Measurements from ENCODE around the gene TMEM89.

The TMEM89 gene

DNA sequence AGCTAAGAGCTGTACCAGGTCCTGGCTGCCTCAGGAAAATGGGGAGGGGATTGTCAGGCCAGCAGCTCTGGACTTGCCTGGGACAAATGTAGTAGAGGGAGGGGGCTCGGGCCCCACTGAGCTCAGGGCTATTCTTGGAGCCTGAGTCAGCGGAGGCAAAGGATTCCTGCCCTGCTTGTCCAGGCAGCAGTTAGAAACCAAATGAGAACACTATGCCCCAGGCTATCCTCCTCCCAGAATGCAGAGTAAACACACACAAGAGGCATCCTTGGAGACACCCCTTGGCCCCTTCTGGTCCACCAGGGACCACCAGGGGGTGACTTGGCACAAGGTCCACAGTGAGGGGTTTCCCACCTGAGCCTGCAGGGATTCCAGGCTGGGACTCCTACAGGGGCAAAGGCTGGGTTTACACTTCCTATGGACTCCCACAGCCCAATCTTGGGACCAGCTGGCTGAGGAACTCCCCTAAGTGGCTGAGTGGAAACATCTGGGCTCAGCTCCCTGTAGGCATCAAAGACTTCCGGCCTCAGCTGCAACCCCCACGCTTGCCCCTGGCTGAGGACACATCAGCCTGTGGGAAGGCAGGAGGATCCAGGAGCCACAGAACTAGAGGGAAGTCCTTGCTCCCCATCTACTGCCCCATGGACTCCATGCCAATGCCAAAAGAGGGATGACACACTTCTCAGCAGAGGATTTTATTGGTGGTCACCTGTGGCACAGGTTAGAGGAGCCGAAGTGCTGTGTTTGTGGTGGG is 23.1 kb downstream of the TMEM89 start:
- H3K27me3 ChIP-seq (replicated peaks; ENCODE audit: control insufficient read depth, insufficient read depth, low read length, poor library complexity, severe bottlenecking) = peaks cover 5% of the 10 kb centered on the region
- H3K4me3 ChIP-seq (ENCODE audit: insufficient read depth, low read depth, low read length, poor library complexity, severe bottlenecking) = no peak overlapping the region
- no peak overlapping the region for H3K27ac ChIP-seq (ENCODE audit: insufficient read depth, low read length, poor library complexity, severe bottlenecking)
- H3K9me3 ChIP-seq (ENCODE audit: control insufficient read depth, low read length) = no peaks in the 10 kb centered on the region
- H3K36me3 ChIP-seq (ENCODE audit: control insufficient read depth, insufficient read depth, low read length) = peaks cover 55% of the 10 kb centered on the region
- peaks cover 5% of the 10 kb centered on the region for H3K4me1 ChIP-seq (ENCODE audit: control insufficient read depth, insufficient read depth, low read length, poor library complexity, severe bottlenecking)
- DNase-seq = no peak

DNA sequence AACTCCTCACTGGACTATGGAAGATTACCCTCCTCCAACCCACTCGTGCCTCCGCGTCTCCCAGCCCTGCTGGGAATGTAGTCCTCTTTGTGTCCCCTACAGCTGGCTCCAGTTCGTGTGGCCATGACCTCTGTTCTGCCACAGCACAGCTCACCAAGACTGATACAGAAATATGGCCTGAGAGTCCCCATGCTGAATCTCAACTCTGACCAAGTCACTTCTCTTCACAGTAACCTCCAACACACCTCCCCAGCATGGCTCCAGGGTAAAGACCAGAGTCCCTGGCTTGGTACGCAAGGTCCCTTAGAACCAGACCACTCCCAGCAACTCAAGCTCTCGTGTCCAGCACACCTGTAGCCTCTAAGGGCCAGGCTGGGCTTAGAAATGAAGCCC is 24.2 kb downstream of the TMEM89 start:
- H3K4me1 ChIP-seq (ENCODE audit: control insufficient read depth, insufficient read depth, low read length, poor library complexity, severe bottlenecking) = peaks cover 5% of the 10 kb centered on the region

DNA sequence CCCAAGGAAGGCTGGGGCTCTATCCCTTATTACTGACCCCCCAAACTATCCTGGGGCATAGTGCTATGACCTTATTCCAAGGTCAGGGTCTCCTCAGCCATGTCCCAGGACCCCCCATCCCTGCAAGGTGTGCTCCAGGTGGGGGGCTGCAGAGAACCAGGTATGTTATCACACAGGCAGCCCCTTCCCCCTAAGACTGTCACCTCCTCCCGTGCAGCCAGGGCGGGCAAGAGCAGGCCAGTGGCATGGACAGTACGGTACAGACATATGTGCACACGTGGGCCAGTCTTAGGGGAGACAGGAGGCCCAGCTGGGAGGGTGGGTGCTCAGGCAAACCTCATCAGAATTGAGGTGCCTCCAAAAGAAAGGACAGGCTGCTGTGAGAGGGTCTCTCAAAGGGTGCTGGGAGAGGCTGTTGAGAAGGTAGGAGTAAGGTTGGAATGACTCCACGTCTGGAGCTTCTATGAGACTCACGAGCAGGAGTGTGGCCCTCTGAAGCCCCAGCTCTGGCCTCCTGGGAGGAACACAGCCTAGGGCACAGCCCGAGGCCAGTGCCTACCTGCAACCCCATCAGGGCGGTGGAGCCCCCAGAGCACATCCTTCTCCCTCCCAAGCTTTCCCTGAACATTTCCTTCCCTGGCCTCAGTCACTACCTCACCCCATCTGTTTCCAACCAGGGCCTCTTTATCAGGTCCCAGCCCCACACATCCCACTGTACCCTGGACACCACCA is 24.7 kb downstream of the TMEM89 start:
- Histone ChIP-seq H3K4me3 (ENCODE audit: insufficient read depth, low read depth, low read length, poor library complexity, severe bottlenecking) (no peak overlapping the region), H3K9me3 (ENCODE audit: control insufficient read depth, low read length) (no peaks in the 10 kb centered on the region), H3K36me3 (ENCODE audit: control insufficient read depth, insufficient read depth, low read length) (peaks cover 41% of the 10 kb centered on the region), H3K27ac (ENCODE audit: insufficient read depth, low read length, poor library complexity, severe bottlenecking) (no peak overlapping the region), H3K4me1 (ENCODE audit: control insufficient read depth, insufficient read depth, low read length, poor library complexity, severe bottlenecking) (peaks cover 5% of the 10 kb centered on the region), H3K27me3 (replicated peaks; ENCODE audit: control insufficient read depth, insufficient read depth, low read length, poor library complexity, severe bottlenecking) (peaks cover 11% of the 10 kb centered on the region)
- no peak for DNase-seq

More for the DNA sequence above, 24.2 kb downstream of the TMEM89 start:
- Histone ChIP-seq H3K4me3 (ENCODE audit: insufficient read depth, low read depth, low read length, poor library complexity, severe bottlenecking) (no peak overlapping the region), H3K27ac (ENCODE audit: insufficient read depth, low read length, poor library complexity, severe bottlenecking) (no peak overlapping the region), H3K36me3 (ENCODE audit: control insufficient read depth, insufficient read depth, low read length) (peaks cover 44% of the 10 kb centered on the region), H3K9me3 (ENCODE audit: control insufficient read depth, low read length) (no peaks in the 10 kb centered on the region), H3K27me3 (replicated peaks; ENCODE audit: control insufficient read depth, insufficient read depth, low read length, poor library complexity, severe bottlenecking) (peaks cover 11% of the 10 kb centered on the region)
- DNase-seq = no peak

DNA sequence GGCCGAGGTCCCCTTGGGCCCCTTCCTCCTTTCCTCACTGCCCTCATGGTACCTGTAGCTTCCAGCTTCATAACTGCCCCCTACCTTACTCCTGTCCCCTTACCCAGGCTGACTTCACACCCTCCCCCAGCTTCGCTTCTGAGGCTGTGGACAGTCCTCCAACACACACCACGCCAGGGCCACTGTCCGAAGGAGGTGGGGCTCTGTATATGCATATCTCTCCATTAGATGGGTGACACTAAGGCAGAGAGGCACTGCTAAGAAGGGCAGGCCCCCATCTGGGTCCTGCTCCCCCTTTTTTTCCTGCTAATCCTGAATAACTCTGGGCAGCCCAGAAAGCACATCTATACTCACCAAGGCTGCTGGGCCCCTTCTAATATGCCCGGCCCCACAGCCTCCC is 25.4 kb downstream of the TMEM89 start:
- Histone ChIP-seq H3K4me1 (ENCODE audit: control insufficient read depth, insufficient read depth, low read length, poor library complexity, severe bottlenecking) (peaks cover 5% of the 10 kb centered on the region), H3K9me3 (ENCODE audit: control insufficient read depth, low read length) (no peaks in the 10 kb centered on the region), H3K27me3 (replicated peaks; ENCODE audit: control insufficient read depth, insufficient read depth, low read length, poor library complexity, severe bottlenecking) (peaks cover 11% of the 10 kb centered on the region), H3K36me3 (ENCODE audit: control insufficient read depth, insufficient read depth, low read length) (peaks cover 34% of the 10 kb centered on the region), H3K27ac (ENCODE audit: insufficient read depth, low read length, poor library complexity, severe bottlenecking) (no peak overlapping the region), H3K4me3 (ENCODE audit: insufficient read depth, low read depth, low read length, poor library complexity, severe bottlenecking) (no peak overlapping the region)
- no peak for DNase-seq

DNA sequence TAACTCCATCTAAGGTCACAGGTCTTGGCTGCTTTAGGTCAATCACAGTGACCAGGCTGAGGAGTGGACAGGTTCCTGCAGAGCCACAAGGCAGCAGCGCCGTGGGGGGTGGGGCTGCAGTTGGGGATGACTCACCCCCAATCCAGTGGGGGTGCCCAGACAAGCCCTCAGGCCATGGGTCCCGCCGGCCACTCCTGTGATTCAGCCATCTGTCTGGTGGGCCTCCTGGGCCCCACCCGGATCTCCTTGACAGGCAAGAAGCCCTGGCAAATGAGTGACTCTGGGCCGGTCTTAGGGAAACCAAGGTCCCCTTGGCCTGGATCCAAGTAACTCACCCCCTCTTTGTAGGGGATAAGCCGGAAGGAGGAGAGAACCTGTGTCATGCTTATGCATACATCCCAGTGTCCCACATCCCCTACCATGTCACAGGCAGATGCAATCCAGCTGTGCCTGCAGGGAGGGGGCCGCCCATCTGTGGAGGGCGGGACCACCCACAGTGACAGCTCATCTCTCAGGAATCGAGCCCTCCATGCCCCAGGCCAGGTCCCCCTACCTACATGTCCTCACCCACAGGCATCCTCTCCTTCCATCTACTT is 25.9 kb downstream of the TMEM89 start:
- H3K4me1 ChIP-seq (ENCODE audit: control insufficient read depth, insufficient read depth, low read length, poor library complexity, severe bottlenecking) = peaks cover 5% of the 10 kb centered on the region
- peaks cover 11% of the 10 kb centered on the region for H3K27me3 ChIP-seq (replicated peaks; ENCODE audit: control insufficient read depth, insufficient read depth, low read length, poor library complexity, severe bottlenecking)
- no peak overlapping the region for H3K4me3 ChIP-seq (ENCODE audit: insufficient read depth, low read depth, low read length, poor library complexity, severe bottlenecking)
- DNase-seq = no peak
- no peak overlapping the region for H3K27ac ChIP-seq (ENCODE audit: insufficient read depth, low read length, poor library complexity, severe bottlenecking)
- H3K36me3 ChIP-seq (ENCODE audit: control insufficient read depth, insufficient read depth, low read length) = peaks cover 29% of the 10 kb centered on the region
- no peaks in the 10 kb centered on the region for H3K9me3 ChIP-seq (ENCODE audit: control insufficient read depth, low read length)

DNA sequence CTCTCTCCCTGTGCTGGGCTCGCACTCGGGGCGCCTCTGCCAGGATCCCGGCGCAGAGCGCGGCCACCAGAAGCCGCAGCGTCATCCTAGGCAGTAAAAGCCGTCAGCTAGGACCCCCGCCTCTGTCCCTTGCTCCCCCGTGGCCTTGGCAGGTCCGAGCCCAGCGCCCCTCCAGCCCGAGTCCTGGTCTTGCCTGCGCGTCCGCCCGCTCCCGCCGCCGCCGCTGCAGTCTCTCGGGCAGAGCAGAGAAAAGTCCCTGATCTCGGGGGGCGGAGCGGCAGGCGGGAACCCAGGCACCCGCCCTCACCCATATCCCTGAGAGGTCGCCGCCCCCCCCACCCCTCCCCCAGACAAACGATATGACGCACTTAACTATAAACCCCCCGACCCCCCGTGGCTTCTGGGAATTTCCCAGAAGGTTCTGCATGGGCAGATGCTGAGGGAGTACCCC is 26.5 kb downstream of the TMEM89 start, which contains the start of gene COL7A1:
Gene COL7A1 (minus strand): TSS at position 255 of the 451 bp plus-strand sequence. CDS start 170 bp downstream, at position 85.
- H3K9me3 ChIP-seq (ENCODE audit: control insufficient read depth, low read length) = no peaks in the 10 kb centered on the region
- H3K27ac ChIP-seq (ENCODE audit: insufficient read depth, low read length, poor library complexity, severe bottlenecking) = no peak within 1 kb of the TSS
- H3K36me3 ChIP-seq (ENCODE audit: control insufficient read depth, insufficient read depth, low read length) = peaks cover 23% of the 10 kb centered on the region
- no peak for DNase-seq
- H3K27me3 ChIP-seq (replicated peaks; ENCODE audit: control insufficient read depth, insufficient read depth, low read length, poor library complexity, severe bottlenecking) = peaks cover 11% of the 10 kb centered on the region
- H3K4me1 ChIP-seq (ENCODE audit: control insufficient read depth, insufficient read depth, low read length, poor library complexity, severe bottlenecking) = peaks cover 5% of the 10 kb centered on the region
- no peak within 1 kb of the TSS for H3K4me3 ChIP-seq (ENCODE audit: insufficient read depth, low read depth, low read length, poor library complexity, severe bottlenecking)

DNA sequence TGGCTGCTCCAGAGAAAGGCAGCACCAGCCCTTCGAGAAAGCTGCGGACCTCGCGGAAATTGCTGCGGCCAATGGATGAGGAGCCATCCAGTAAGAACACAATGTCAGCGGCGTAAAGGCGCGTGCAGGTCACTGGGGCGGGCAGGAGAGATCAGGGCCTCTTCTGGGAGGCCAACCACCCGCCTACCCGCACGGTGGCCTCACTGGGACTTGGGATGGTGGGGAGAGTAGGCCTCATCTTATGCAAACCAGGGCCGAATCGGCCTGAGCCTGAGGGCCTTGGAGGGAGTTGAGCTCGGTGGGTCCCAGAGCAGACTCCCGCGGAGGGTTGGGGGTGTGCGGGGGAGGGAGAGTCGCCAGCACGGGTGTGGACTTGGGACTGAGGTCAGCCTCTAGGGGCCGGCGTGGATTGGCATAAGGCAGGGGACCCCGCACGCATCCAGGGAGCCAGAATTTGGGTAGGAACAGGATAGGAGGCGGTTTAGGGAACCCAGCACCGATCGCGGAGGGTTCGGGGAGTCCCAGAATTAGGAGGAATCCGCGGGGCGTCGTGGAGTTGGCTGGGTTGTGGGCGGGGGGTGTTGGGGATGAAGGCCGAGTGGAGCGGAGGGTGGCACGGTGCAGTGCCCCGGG is 27.0 kb downstream of the TMEM89 start:
- Histone ChIP-seq H3K36me3 (ENCODE audit: control insufficient read depth, insufficient read depth, low read length) (peaks cover 18% of the 10 kb centered on the region), H3K27ac (ENCODE audit: insufficient read depth, low read length, poor library complexity, severe bottlenecking) (no peak overlapping the region), H3K4me1 (ENCODE audit: control insufficient read depth, insufficient read depth, low read length, poor library complexity, severe bottlenecking) (peaks cover 5% of the 10 kb centered on the region), H3K4me3 (ENCODE audit: insufficient read depth, low read depth, low read length, poor library complexity, severe bottlenecking) (no peak overlapping the region), H3K9me3 (ENCODE audit: control insufficient read depth, low read length) (no peaks in the 10 kb centered on the region), H3K27me3 (replicated peaks; ENCODE audit: control insufficient read depth, insufficient read depth, low read length, poor library complexity, severe bottlenecking) (peaks cover 11% of the 10 kb centered on the region)
- DNase-seq = no peak

DNA sequence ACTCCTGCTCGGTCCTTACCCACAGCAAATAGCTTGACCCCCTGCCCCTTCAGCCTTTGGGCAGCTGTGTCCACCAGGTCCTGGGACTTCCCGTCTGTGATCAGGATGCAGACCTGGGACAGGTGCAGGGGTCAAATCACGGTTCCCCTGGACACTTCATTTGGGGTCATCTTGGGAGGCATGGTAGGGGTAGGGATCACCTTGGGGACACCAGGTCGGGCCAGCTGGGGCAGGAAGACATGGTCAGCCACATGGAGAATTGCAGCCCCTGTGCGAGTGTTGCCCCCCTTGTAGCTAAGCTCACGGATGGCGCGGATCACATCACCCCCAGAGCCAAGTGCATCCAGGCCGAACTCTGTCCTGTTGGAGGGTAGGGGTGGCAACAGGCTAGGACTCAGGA is 28.2 kb downstream of the TMEM89 start:
- Histone ChIP-seq H3K27me3 (replicated peaks; ENCODE audit: control insufficient read depth, insufficient read depth, low read length, poor library complexity, severe bottlenecking) (peaks cover 11% of the 10 kb centered on the region), H3K4me3 (ENCODE audit: insufficient read depth, low read depth, low read length, poor library complexity, severe bottlenecking) (no peak overlapping the region), H3K9me3 (ENCODE audit: control insufficient read depth, low read length) (no peaks in the 10 kb centered on the region), H3K27ac (ENCODE audit: insufficient read depth, low read length, poor library complexity, severe bottlenecking) (no peak overlapping the region), H3K4me1 (ENCODE audit: control insufficient read depth, insufficient read depth, low read length, poor library complexity, severe bottlenecking) (peaks cover 5% of the 10 kb centered on the region), H3K36me3 (ENCODE audit: control insufficient read depth, insufficient read depth, low read length) (peaks cover 6% of the 10 kb centered on the region)
- DNase-seq = no peak

DNA sequence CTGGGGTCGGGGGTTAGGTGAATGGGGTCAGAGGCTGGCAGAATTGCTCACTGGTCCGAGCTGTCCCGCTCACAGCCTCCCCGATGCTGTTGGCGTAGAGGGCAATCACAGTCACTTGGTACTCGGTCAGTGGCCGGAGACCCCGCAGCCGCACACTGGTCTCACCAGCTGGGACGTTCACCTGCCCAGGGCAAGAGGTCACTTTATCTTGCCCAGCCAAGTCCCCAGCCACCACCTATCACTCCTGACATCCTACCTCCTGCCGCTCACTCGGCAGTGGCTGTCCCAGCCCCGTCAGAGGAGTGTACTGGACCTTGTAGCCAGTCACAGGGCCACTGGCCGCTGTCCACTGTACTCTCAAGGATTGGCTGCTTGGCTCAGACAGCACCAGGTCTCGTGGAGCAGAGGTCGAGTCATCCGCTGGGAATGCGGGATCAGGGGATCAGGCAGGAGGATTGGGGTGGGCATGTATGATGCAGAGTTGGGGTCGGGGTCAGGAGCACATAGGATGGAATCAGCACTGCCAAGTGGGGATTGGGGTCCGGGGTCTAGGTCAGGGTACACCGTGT is 29.0 kb downstream of the TMEM89 start:
- DNase-seq = no peak
- no peaks in the 10 kb centered on the region for H3K36me3 ChIP-seq (ENCODE audit: control insufficient read depth, insufficient read depth, low read length)
- H3K4me3 ChIP-seq (ENCODE audit: insufficient read depth, low read depth, low read length, poor library complexity, severe bottlenecking) = no peak overlapping the region
- peaks cover 5% of the 10 kb centered on the region for H3K4me1 ChIP-seq (ENCODE audit: control insufficient read depth, insufficient read depth, low read length, poor library complexity, severe bottlenecking)
- peaks cover 11% of the 10 kb centered on the region for H3K27me3 ChIP-seq (replicated peaks; ENCODE audit: control insufficient read depth, insufficient read depth, low read length, poor library complexity, severe bottlenecking)
- no peaks in the 10 kb centered on the region for H3K9me3 ChIP-seq (ENCODE audit: control insufficient read depth, low read length)
- no peak overlapping the region for H3K27ac ChIP-seq (ENCODE audit: insufficient read depth, low read length, poor library complexity, severe bottlenecking)

Measured in effector memory CD4-positive, alpha-beta T cell (primary cell).